ENCODE measurements around the gene TNFAIP8L2.

DNA sequence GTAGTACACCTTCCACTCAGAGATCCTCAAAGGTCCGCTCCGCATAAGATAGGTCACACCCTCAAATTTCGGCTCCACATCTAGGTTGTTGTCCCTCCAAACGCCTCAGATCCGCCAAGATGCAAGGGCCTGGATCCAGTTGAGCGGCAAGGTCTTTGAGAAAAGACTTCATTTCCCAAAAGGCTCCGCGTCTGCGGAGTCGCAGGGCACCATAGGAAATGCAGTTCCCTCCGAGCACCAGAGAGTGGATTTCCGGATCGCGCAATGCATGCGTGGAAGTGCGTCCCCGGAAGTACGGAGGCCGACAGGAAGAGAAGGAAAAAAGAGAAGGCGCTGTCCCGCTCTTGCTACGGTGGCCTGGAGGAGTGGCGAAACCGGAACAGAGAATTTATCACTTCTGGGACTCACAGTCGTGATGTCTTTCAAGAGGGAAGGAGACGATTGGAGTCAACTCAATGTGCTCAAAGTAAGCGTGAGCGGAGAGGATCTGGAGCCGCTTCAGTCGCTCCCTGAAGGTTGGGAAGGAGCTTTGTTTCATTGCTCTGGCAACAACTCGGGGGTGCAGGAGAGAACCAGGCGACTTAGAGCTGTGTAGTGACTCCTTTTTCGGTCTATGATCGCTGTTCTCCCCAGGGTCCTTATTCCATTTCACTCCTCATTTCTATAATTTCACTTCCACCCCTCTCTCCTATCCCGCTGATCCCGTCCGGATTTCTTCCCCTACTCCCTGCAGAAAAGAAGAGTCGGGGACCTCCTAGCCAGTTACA is 9.5 kb downstream of the TNFAIP8L2 start, which contains the start of the genes LYSMD1 and SCNM1:
- TF ChIP-seq POLR2A (IDR thresholded peaks at IDR 0.05; ENCODE audit: low read length) (peak; percentile 85), GATA1 (IDR thresholded peaks at IDR 0.05; ENCODE audit: low read depth, low read length) (no peak)

Data from erythroblast (primary cell).